ENCODE data around the gene RAB11FIP2. TPM values are rescaled to one million over a fixed set of nuclear protein-coding genes. Genes with fewer than 3 reads are reported as not detected.
"Not testable (repeated sequence)": the region's sequence is repeated elsewhere in the genome, so short reads cannot be mapped to it uniquely, and the experiment has no call there.

The RAB11FIP2 gene
- 4.2 TPM for total RNA-seq

GRCh38 chr10:118046395-118047156, at the start of gene RAB11FIP2:
Gene RAB11FIP2 (minus strand): TSS chr10:118046941. CDS start chr10:118046163, 778 bp downstream.
- ATAC-seq (peak; percentile 94), DNase-seq (ENCODE audit: low spot score) (peak; percentile 97)

DNA sequence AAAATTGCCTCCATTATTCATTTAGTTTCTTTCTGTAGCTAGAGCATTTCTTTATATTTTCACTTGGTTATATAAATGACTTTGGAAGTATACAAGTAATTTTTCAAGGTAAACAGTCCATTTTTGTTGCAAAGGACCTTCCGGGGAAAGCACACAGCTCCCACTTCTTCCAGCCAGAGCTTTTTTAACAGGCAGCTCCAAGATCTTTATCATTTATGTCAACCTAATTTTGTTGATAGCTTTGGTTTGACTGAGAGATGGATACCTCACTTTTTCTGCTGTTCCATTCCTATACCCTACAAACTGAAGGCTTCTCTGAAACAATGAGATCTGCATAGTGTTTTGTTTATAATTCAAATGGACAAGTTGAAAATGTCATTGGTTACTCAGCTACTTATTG, 49.3 kb upstream of the RAB11FIP2 start:
- ATAC-seq (no peak), DNase-seq (ENCODE audit: low spot score) (no peak)

- DNase-seq (ENCODE audit: low spot score) (no peak), ATAC-seq (no peak)
Observed at GRCh38 chr10:118092209-118092608, 45.5 kb upstream of the RAB11FIP2 start.

GRCh38 chr10:118080817-118081216, 34.1 kb upstream of the RAB11FIP2 start:
- DNase-seq (ENCODE audit: low spot score) (no peak), ATAC-seq (no peak)

DNA sequence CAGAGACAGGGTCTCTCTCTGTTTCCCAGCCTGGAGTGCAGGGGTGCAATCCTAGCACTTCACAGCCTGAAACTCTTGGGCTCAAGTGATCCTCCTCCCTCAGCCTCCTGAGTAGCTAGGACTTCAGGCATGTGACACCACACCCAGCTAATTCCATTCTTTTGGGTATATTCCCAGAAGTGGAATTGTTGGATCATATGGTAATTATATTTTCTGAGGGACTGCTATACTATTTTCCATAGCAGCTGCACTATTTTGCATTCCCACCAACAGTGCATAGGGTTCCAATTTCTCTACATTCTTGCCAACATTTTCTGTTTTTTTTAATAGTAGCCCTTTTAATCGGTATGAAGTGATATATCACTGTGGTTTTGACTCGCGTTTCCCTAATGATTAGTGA, 30.0 kb upstream of the RAB11FIP2 start:
- no peak for ATAC-seq

DNA sequence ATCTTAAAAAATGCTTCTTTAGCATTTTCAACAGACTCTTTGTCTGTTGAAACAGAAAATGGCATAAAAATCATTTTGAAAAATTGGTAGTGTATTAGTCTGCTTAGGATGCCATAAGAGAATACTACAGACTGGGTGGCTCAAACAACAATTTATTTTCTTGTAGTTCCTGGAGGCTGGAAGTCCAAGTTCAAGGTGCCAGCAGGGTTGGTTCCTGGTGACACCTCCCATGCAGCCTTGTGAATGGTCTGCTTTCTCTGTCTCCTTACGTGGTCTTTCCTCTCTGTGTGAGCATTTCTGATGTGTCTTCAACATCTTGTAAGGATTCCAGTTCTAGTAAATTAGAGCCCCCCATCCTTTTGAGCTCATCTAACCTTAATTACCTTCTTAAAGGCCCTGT, 26.1 kb upstream of the RAB11FIP2 start:
- ATAC-seq: no peak

More for the DNA sequence above, 30.0 kb upstream of the RAB11FIP2 start:
- DNase-seq (ENCODE audit: low spot score): no peak

GRCh38 chr10:118067389-118067788, 20.6 kb upstream of the RAB11FIP2 start:
- not testable (repeated sequence) for DNase-seq (ENCODE audit: low spot score); ATAC-seq

More for the DNA sequence above, 26.1 kb upstream of the RAB11FIP2 start:
- no peak for DNase-seq (ENCODE audit: low spot score)

GRCh38 chr10:118062798-118063238, 16.1 kb upstream of the RAB11FIP2 start:
- ATAC-seq: no peak
- no peak for DNase-seq (ENCODE audit: low spot score)

DNA sequence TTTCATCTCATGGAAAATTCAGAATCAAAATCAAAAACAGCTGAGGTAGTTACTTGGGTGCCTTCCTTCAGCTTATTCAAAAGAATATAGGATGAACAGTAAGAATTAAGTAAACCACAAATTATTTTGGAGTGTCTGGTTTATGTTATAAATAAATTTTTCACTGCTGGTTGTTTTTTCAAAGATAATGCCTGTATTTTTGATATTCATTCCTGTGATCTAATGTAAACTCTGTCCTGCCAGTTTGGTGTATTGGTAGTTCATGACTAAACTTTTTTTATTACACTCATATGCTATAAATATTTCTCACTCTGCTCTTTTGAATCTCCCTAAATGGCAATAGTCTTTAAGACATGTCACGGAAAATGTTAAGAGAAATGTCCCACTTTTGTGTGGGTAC, 11.6 kb upstream of the RAB11FIP2 start:
- ATAC-seq: no peak
- no peak for DNase-seq (ENCODE audit: low spot score)

DNA sequence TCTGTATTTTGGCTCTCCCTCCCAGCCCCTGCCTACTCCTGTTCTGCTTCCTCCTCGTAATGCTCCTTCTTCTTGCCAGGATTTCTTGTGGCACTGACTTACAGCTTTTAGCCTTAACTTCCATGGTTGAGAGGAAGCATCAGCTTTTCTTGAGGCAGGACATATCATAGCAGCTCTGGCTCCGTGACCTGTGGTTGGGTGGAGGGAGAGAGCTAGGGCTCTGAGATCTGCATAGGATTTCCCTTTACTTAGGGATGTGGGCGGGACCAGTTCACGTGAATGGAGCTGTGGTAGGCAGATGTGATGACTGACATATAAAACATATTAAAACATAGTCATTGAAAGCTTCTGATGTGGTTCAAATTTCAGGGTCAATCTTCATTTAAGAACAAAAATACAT, 10.6 kb upstream of the RAB11FIP2 start:
- no peak for DNase-seq (ENCODE audit: low spot score)
- ATAC-seq: no peak

- ATAC-seq: no peak
Observed at GRCh38 chr10:118054383-118054782, 7.6 kb upstream of the RAB11FIP2 start.

DNA sequence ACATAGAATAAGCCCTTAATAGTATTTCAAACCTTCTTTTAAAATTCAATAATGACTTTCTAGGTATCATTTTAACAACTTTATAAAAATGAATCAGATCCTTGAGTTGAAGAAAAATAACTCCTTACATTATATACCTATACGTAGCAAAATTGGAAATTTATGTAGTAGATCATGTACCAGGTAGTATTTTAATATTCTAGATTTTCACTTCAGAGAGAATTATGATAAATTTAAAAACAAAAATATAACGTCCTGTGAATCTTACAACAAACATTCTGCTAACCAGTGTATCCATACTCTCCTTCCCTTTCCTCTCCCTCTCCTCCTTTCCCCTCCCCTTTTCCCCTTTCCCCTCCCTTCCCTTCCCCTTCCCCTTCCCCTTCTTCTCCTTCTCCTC, 6.1 kb upstream of the RAB11FIP2 start:
- DNase-seq (ENCODE audit: low spot score) (no peak), ATAC-seq (no peak)

More at GRCh38 chr10:118054383-118054782, 7.6 kb upstream of the RAB11FIP2 start:
- no peak for DNase-seq (ENCODE audit: low spot score)

DNA sequence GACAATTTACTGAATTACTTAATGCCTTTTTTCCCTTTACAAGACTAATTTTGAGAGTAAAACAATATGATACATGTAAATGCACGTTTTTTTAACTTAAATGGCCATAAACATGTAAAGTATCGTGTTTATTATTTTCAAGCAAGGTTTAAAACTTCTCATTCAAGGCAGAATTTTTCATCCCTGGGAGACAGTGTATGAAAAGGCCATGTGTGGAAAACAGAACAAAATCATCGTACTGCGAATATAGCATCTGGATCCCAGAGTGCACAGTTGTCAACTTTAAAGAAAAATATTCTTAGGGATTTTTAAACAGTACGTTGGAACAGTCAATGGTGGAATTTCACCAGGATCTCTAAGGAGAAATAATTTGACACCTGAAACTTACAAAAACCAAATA, 1.1 kb upstream of the RAB11FIP2 start:
- DNase-seq (ENCODE audit: low spot score): no peak
- no peak for ATAC-seq

DNA sequence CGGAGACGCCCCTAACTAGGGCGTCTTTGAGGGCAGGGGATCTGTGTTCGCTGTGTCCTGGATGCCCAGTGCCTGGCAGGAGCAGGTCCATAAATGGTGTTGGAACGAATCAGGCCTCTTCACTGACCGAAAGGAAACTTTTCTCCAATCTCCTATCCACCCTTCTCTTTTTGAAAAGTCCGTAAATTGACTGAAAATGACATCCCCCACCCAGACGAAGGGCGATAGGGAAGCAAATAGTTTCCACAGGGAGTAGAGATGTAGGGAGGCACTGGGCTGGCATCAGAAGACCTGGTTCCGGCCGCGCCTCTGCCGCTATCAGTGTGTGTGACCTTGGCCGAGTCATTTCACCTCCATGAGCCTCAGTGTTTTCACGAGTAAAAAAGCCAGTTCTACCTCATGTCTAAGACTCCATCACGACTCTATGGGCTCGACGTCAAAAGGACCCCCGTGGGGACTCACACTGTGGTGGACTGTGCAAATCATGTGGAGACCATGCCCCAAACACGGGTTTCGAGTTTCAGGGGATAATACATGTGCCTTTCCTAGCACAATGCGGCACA, 497 bp upstream of the RAB11FIP2 start:
- DNase-seq (ENCODE audit: low spot score) (no peak), ATAC-seq (no peak)

DNA sequence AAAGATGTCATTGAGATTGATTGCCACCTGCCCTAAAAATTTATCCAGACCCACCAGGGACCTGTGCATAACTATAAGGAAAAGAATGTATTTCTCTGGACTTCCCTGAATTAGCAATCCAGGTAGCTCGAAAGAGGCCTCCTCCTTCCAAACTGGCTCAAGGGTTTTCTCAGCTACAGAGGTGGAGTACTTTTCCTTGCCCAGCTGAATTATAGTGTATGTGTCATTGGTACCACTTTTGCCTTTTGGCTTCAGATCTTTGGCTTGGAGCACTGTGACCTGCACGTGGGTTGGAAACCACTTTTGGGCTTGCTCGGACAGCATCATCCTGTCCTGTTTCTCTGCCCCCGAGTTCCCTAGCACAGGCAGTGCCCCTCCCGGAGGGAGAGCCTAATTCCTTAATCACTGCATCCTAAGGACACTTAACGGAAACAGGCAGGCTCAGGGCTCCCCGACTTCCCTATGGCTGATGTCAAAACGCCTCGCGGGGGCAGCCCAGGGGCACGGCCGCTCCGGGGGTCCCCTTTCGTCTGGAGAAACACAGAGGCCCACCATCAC, 825 bp downstream of the RAB11FIP2 start:
- ATAC-seq (peak; percentile 47), DNase-seq (ENCODE audit: low spot score) (peak; percentile 53)

DNA sequence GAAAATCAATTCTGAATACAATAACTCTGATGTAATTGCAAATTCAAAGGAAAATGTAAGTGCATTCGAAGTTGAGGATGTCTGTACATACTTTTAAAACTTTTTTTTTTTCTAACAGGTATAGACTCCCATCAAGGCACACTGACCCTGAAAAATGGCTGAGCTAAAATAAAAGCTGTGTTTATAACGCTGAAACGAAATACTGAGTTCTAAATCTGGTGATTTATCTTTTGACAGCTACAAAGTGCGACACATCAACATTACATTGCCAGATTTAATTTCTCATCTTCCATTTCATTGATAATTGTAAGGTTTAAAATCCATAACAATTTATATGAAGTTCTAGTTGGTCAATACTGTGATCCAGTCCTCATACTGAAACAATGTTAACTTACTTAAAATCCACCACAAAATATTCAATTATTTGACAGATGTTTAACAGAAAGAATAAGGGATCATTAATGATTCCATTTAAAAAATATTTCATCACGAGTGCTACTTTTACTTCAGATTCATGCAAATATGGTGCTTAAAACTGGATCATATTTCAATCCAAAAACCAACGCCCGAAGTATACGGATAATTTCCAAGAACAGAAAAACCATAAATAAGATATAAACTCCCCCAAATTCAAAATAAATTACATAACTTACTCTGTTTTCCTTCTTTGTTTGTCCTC, 1.4 kb downstream of the RAB11FIP2 start:
- DNase-seq (ENCODE audit: low spot score) (no peak), ATAC-seq (no peak)

DNA sequence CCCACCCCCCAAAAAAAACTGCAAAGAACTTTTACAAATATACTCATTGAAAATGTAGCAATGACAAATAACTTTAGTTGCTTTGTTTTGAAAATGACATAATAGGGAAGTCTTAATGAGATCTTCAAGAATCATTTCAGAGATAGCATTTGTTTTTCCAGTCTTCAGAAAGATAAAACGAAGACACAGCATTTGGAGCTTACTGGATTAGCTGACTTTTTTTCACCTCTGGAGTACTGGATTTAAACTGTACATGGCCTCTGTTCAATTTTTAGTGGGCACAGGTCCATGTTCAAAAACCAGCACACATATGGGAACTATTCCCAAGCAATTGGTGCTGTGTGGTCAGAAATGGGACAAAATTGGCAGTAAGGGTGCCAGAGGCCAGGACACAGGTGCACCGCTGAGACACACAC, 3.9 kb downstream of the RAB11FIP2 start:
- ATAC-seq (no peak), DNase-seq (ENCODE audit: low spot score) (no peak)

DNA sequence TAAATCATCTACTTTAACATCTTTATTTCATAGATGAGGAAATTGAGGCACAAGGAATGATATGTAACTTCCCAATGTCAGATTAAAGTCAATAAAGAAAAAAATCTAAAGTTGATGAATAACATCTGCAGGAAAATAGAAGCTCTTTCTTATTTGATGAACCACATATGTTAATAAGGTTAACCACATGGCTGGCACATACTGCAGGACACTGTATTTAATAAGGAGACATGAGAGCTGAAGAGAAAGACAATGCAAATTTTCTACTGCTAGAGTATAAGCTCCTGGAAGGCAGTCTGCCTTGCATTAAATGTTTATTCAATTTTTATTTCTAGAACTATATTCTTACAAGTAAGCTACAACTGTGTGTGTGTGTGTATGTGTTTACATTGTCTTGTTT, 4.4 kb downstream of the RAB11FIP2 start:
- no peak for DNase-seq (ENCODE audit: low spot score)
- ATAC-seq: no peak

GRCh38 chr10:118041316-118041715, 5.4 kb downstream of the RAB11FIP2 start:
- ATAC-seq: no peak
- DNase-seq (ENCODE audit: low spot score): no peak

- no peak for ATAC-seq
- no peak for DNase-seq (ENCODE audit: low spot score)
Observed at GRCh38 chr10:118036281-118036875, 10.4 kb downstream of the RAB11FIP2 start.

DNA sequence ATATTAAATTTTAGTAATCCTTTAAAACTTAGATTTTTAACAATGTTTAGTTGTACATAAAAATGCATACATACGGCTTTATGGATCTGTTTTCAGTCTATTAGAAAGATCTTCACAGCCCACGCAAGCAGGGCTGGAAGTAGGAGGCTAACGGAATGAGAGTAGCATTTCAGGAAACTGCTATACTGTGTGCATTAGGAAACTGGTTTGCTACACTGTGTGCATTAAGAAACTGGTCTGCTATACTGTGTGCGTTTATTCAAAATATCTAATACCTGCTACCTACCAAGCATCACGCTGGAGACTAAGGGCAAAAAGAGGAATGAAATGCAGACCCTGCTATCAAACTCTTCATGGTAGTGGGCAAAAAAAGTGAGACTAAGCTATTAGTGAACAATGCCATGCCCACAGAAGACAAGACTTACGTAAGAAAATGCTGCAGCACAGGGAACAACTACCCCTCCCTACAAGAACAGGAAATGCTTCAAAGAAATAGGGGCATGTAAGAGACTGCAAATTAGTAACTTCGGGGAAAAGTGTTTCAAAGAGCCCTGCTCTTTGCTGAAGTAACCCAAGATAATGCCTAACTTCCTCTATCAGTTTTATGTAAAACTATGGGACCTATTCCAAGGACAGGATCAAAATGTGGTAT, 11.3 kb downstream of the RAB11FIP2 start:
- ATAC-seq (no peak), DNase-seq (ENCODE audit: low spot score) (no peak)
